Neural cell (in vitro differentiated cells): ENCODE data around the gene DBP. TPM values are rescaled to one million over a fixed set of nuclear protein-coding genes. Genes with fewer than 3 reads are reported as not detected.

Experiments used
- H2AFZ ChIP-seq: fragments of 200-600, 300-800 bp; sonication (generic), shearing (Covaris generic); 2 replicates; pipeline ENCODE4 v1.6.0; 2014; ENCODE audit warnings: low read depth, mild to moderate bottlenecking, antibody characterized with exemption, low read length, moderate library complexity
- H3F3A ChIP-seq: fragments of 200-600 bp; shearing (Covaris generic); 2 replicates; pipeline ENCODE4 v1.6.1; 2016; ENCODE audit warnings: mild to moderate bottlenecking, moderate library complexity, mixed read lengths, antibody characterized with exemption, low read length; ENCODE audit not compliant: insufficient read depth, poor library complexity, severe bottlenecking
- H3K27ac ChIP-seq: fragments of 200-600, 300-800 bp; sonication (generic), shearing (Covaris generic); 2 replicates; pipeline ENCODE4 v1.5.1; 2014; ENCODE audit warnings: mild to moderate bottlenecking, low read length, moderate library complexity
- H3K27me3 ChIP-seq: fragments of 300-800, 200-600 bp; sonication (generic), shearing (Covaris generic); 2 replicates; pipeline ENCODE4 v1.6.0; 2014; ENCODE audit warnings: mild to moderate bottlenecking, low read depth, low read length, moderate library complexity; ENCODE audit not compliant: insufficient read depth
- H3K36me3 ChIP-seq: fragments of 300-800, 200-600 bp; sonication (generic), shearing (Covaris generic); 2 replicates; pipeline ENCODE4 v1.5.1; 2014; ENCODE audit warnings: mild to moderate bottlenecking, antibody characterized with exemption, low read length, moderate library complexity; ENCODE audit not compliant: insufficient read depth
- H3K4me2 ChIP-seq: fragments of 300-800, 200-600 bp; sonication (generic), shearing (Covaris generic); 2 replicates; pipeline ENCODE4 v1.6.0; 2014; ENCODE audit warnings: mild to moderate bottlenecking, low read length
- H3K4me3 ChIP-seq: fragments of 300-800, 200-600 bp; sonication (generic), shearing (Covaris generic); 2 replicates; pipeline ENCODE4 v1.5.1; 2014; ENCODE audit warnings: mild to moderate bottlenecking, low read length, moderate library complexity
- H3K79me2 ChIP-seq: fragments of 200-600 bp; shearing (Covaris generic); replicated peaks from 2 replicates; pipeline ENCODE4 v1.6.0; 2014; ENCODE audit warnings: mild to moderate bottlenecking, low read length, moderate library complexity; ENCODE audit not compliant: insufficient read depth
- H3K9ac ChIP-seq: fragments of 300-800, 200-600 bp; sonication (generic), shearing (Covaris generic); 2 replicates; pipeline ENCODE4 v1.6.1; 2016; ENCODE audit warnings: mild to moderate bottlenecking, low read length, mixed read lengths
- H3K9me2 ChIP-seq: fragments of 200-600 bp; shearing (Covaris generic); 2 replicates; pipeline ENCODE4 v1.6.1; 2016; ENCODE audit warnings: mild to moderate bottlenecking, low read length, mixed read lengths; ENCODE audit not compliant: insufficient read depth
- H3K9me3 ChIP-seq: fragments of 200-600, 300-800 bp; sonication (generic), shearing (Covaris generic); 2 replicates; pipeline ENCODE4 v1.6.1; 2016; ENCODE audit warnings: mild to moderate bottlenecking, mixed run types, low read length, moderate library complexity, mixed read lengths
- H4K20me1 ChIP-seq: fragments of 200-600 bp; shearing (Covaris generic); 2 replicates; pipeline ENCODE4 v1.6.1; 2016; ENCODE audit warnings: mild to moderate bottlenecking, mixed run types; ENCODE audit not compliant: insufficient read depth
- EP300 ChIP-seq: fragments of 450-650 bp; conservative IDR thresholded peaks from 2 replicates; pipeline ENCODE4 v1.6.1; 2014; ENCODE audit warnings: antibody characterized with exemption, mild to moderate bottlenecking, moderate library complexity; ENCODE audit not compliant: poor library complexity, severe bottlenecking
- EZH2 ChIP-seq: fragments of 200-600, 300-800 bp; shearing (Covaris generic), sonication (generic); IDR thresholded peaks from 2 replicates; pipeline ENCODE4 v1.6.1; 2014; ENCODE audit warnings: antibody characterized with exemption, low read length, borderline replicate concordance, mild to moderate bottlenecking; ENCODE audit not compliant: insufficient read depth, poor library complexity, severe bottlenecking
- MXI1 ChIP-seq: fragments of 450-650 bp; conservative IDR thresholded peaks from 2 replicates; pipeline ENCODE4 v1.6.1; 2014; ENCODE audit warnings: antibody characterized with exemption, mild to moderate bottlenecking; ENCODE audit not compliant: poor library complexity, severe bottlenecking
- POLR2AphosphoS5 ChIP-seq: IDR thresholded peaks from 2 replicates; pipeline ENCODE4 v1.6.1; 2012
- REST ChIP-seq: IDR thresholded peaks from 2 replicates; pipeline ENCODE4 v1.6.1; 2012; ENCODE audit warnings: borderline replicate concordance
- SMC3 ChIP-seq: fragments of 450-650 bp; conservative IDR thresholded peaks from 2 replicates; pipeline ENCODE4 v1.6.1; 2014; ENCODE audit warnings: antibody characterized with exemption, mild to moderate bottlenecking, moderate library complexity; ENCODE audit not compliant: poor library complexity
- TAF1 ChIP-seq: IDR thresholded peaks from 2 replicates; pipeline ENCODE4 v1.6.1; 2012; ENCODE audit warnings: low read depth
- polyA plus RNA-seq: library from polyadenylated mRNA; depleted of rRNA; stranded (reverse); fragments of >200 nt; gene quantifications from 2 replicates; pipeline ENCODE4 v1.2.3, GENCODE V29; 2014
- TF ChIP-seq, protein P1 (sequence below): fragments of 450-650 bp; IDR thresholded peaks from 2 replicates; pipeline ENCODE4 v1.5.1; 2014; ENCODE audit warnings: antibody characterized with exemption, mild to moderate bottlenecking, moderate library complexity; ENCODE audit not compliant: poor library complexity, severe bottlenecking

The DBP gene
- polyA plus RNA-seq, 1 donor from 2014 or later, result 3.6 TPM

DNA sequence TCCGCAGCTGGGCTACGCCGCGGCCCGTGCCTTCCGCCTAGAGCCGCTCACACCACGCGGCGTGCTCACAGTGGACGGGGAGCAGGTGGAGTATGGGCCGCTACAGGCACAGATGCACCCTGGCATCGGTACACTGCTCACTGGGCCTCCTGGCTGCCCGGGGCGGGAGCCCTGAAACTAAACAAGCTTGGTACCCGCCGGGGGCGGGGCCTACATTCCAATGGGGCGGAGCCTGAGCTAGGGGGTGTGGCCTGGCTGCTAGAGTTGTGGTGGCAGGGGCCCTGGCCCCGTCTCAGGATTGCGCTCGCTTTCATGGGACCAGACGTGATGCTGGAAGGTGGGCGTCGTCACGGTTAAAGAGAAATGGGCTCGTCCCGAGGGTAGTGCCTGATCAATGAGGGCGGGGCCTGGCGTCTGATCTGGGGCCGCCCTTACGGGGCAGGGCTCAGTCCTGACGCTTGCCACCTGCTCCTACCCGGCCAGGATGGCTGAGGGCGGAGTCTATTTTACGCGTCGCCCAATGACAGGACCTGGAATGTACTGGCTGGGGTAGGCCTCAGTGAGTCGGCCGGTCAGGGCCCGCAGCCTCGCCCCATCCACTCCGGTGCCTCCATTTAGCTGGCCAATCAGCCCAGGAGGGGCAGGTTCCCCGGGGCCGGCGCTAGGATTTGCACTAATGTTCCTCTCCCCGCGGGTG is 7.4 kb downstream of the DBP start:
- H3K9me2 ChIP-seq, result no peaks in the 10 kb centered on the region

DNA sequence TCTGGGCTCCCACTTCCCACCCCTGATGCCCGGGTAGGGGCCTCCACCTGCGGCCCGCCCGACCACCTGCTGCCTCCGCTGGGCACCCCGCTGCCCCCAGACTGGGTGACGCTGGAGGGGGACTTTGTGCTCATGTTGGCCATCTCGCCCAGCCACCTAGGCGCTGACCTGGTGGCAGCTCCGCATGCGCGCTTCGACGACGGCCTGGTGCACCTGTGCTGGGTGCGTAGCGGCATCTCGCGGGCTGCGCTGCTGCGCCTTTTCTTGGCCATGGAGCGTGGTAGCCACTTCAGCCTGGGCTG is 7.9 kb downstream of the DBP start:
- no peaks in the 10 kb centered on the region for H3K36me3 ChIP-seq

More for the DNA sequence above, 7.4 kb downstream of the DBP start:
- H3K27me3 ChIP-seq, result no peaks in the 10 kb centered on the region
- no peak overlapping the region for H2AFZ ChIP-seq
- no peaks in the 10 kb centered on the region for H3K9me3 ChIP-seq
- peaks cover 10% of the 10 kb centered on the region for H3K79me2 ChIP-seq
- H3K27ac ChIP-seq, result peak overlapping the region; percentile 72
- no peak overlapping the region for H3K4me3 ChIP-seq
- H4K20me1 ChIP-seq, result no peaks in the 10 kb centered on the region
- H3K4me2 ChIP-seq, result no peak overlapping the region
- H3K9ac ChIP-seq, result no peak overlapping the region
- H3K36me3 ChIP-seq, result no peaks in the 10 kb centered on the region
- H3F3A ChIP-seq, result no peaks in the 10 kb centered on the region
- no peak for TF ChIP-seq SMC3
- no peak for TF ChIP-seq EP300
- peak; percentile 5 for TF ChIP-seq POLR2AphosphoS5

More for the DNA sequence above, 7.9 kb downstream of the DBP start:
- Histone ChIP-seq H3K4me2 (no peak overlapping the region), H3K9me3 (no peaks in the 10 kb centered on the region), H3K79me2 (peaks cover 15% of the 10 kb centered on the region), H4K20me1 (no peaks in the 10 kb centered on the region), H3K27ac (no peak overlapping the region), H2AFZ (no peak overlapping the region), H3K9ac (no peak overlapping the region), H3F3A (no peaks in the 10 kb centered on the region), H3K9me2 (no peaks in the 10 kb centered on the region), H3K4me3 (no peak overlapping the region), H3K27me3 (no peaks in the 10 kb centered on the region)
- peak; percentile 35 for TF ChIP-seq POLR2AphosphoS5
- no peak for TF ChIP-seq TAF1
- no peak for TF ChIP-seq EP300
- TF ChIP-seq, protein P1, sequence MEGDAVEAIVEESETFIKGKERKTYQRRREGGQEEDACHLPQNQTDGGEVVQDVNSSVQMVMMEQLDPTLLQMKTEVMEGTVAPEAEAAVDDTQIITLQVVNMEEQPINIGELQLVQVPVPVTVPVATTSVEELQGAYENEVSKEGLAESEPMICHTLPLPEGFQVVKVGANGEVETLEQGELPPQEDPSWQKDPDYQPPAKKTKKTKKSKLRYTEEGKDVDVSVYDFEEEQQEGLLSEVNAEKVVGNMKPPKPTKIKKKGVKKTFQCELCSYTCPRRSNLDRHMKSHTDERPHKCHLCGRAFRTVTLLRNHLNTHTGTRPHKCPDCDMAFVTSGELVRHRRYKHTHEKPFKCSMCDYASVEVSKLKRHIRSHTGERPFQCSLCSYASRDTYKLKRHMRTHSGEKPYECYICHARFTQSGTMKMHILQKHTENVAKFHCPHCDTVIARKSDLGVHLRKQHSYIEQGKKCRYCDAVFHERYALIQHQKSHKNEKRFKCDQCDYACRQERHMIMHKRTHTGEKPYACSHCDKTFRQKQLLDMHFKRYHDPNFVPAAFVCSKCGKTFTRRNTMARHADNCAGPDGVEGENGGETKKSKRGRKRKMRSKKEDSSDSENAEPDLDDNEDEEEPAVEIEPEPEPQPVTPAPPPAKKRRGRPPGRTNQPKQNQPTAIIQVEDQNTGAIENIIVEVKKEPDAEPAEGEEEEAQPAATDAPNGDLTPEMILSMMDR, result no peak
- no peak for TF ChIP-seq EZH2
- no peak for TF ChIP-seq MXI1
- no peak for TF ChIP-seq REST
- no peak for TF ChIP-seq SMC3
